NCI-H524 treated with DMSO at 0.1 percent for 48 hours (cell line): ENCODE data around the gene ANO4.

Source experiments
- DNase-seq: peaks from one replicate; lab custom pipeline; 2025; lab: John Stamatoyannopoulos, UW

The ANO4 gene

GRCh38 chr12:100951756-100952155, 157.2 kb downstream of the ANO4 start:
- no peak for DNase-seq

GRCh38 chr12:100953217-100953616, 158.6 kb downstream of the ANO4 start:
- DNase-seq, result no peak

GRCh38 chr12:100953677-100954076, 159.1 kb downstream of the ANO4 start:
- no peak for DNase-seq

GRCh38 chr12:100954118-100954517, 159.5 kb downstream of the ANO4 start:
- no peak for DNase-seq

- DNase-seq, result no peak
Observed at GRCh38 chr12:100955139-100955538, 160.6 kb downstream of the ANO4 start.

GRCh38 chr12:100956311-100956852, 161.8 kb downstream of the ANO4 start:
- no peak for DNase-seq

GRCh38 chr12:100959481-100959880, 164.9 kb downstream of the ANO4 start:
- no peak for DNase-seq

- DNase-seq, result no peak
Observed at GRCh38 chr12:100962086-100962712, 167.6 kb downstream of the ANO4 start.

- no peak for DNase-seq
Observed at GRCh38 chr12:100963381-100963780, 168.8 kb downstream of the ANO4 start.

- DNase-seq, result no peak
Observed at GRCh38 chr12:100964028-100964427, 169.5 kb downstream of the ANO4 start.

- DNase-seq, result no peak
Observed at GRCh38 chr12:100967189-100967588, 172.6 kb downstream of the ANO4 start.

- no peak for DNase-seq
Observed at GRCh38 chr12:100970894-100971293, 176.3 kb downstream of the ANO4 start.

- DNase-seq, result no peak
Observed at GRCh38 chr12:100972121-100972520, 177.5 kb downstream of the ANO4 start.

- DNase-seq, result no peak
Observed at GRCh38 chr12:100974341-100974740, 179.8 kb downstream of the ANO4 start.

- no peak for DNase-seq
Observed at GRCh38 chr12:100974747-100975146, 180.2 kb downstream of the ANO4 start.

- no peak for DNase-seq
Observed at GRCh38 chr12:100976735-100977134, 182.2 kb downstream of the ANO4 start.

GRCh38 chr12:100980856-100981255, 186.3 kb downstream of the ANO4 start:
- DNase-seq, result no peak

GRCh38 chr12:100982511-100983183, 188.1 kb downstream of the ANO4 start:
- no peak for DNase-seq

GRCh38 chr12:100984796-100985195, 190.2 kb downstream of the ANO4 start:
- no peak for DNase-seq

- no peak for DNase-seq
Observed at GRCh38 chr12:100986595-100987547, 192.3 kb downstream of the ANO4 start.

- DNase-seq, result no peak
Observed at GRCh38 chr12:100987552-100988521, 193.3 kb downstream of the ANO4 start.
